Neutrophil (primary cell): ENCODE measurements around the gene MADCAM1.

Source experiments
- H3K27ac ChIP-seq: fragments of 200-600 bp; sonication (generic); 2 replicates; pipeline ENCODE4 v1.5.1; 2016; ENCODE audit warnings: mild to moderate bottlenecking, moderate library complexity
- H3K27me3 ChIP-seq: fragments of 200-600 bp; sonication (generic); 2 replicates; pipeline ENCODE4 v1.6.0; 2016; ENCODE audit warnings: mild to moderate bottlenecking
- H3K36me3 ChIP-seq: fragments of 200-600 bp; sonication (generic); 2 replicates; pipeline ENCODE4 v1.5.1; 2017
- H3K4me1 ChIP-seq, 2 experiments: fragments of 200-600 bp in 1 of 2; sonication (generic) in 1 of 2; 1 replicate in 1 of 2; 2 replicates in 1 of 2; pipeline versions ENCODE4 v1.5.1 to v1.6.1; 2013 to 2016; ENCODE audit warnings: low read depth in 1 of 2, low read length in 1 of 2, mild to moderate bottlenecking in 1 of 2, moderate library complexity in 1 of 2; ENCODE audit not compliant: control insufficient read depth in 1 of 2, insufficient read depth in 1 of 2
- H3K4me3 ChIP-seq, 2 experiments: fragments of 200-600 bp in 1 of 2; sonication (generic) in 1 of 2; 1 replicate in 1 of 2; 2 replicates in 1 of 2; pipeline ENCODE4 v1.5.1; 2013 to 2016; ENCODE audit warnings: low read depth in 1 of 2, low read length in 1 of 2, mild to moderate bottlenecking in 1 of 2, moderate library complexity in 1 of 2
- H3K9me3 ChIP-seq: fragments of 200-600 bp; sonication (generic); 2 replicates; pipeline ENCODE4 v1.5.1; 2016
- CTCF ChIP-seq: fragments of 200-600 bp; sonication (generic); IDR thresholded peaks from 2 replicates; pipeline ENCODE4 v1.5.1; 2016; ENCODE audit warnings: antibody characterized with exemption

MADCAM1 gene

DNA sequence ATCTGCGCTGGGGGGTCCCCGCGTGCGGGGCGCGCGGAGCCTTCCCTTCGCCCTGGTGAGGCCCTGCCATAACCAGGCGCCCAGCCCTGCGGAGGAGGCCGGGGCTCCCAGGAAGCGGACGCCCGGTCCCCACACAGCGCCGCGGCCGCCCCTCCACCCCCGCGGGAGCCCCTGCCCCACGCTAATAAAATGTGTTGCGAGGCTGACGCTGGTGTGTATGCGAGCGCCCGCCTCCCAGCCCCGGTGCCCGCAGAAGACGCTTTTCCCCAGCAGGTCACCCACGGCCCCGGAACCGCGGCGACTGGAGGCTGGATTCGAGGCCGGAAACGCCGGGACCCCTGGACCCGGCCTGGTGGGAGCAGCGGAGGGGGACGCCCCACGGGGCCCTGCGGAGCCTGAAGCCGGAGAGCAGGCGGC lies 23.2 kb downstream of the MADCAM1 start:
- Histone ChIP-seq H3K27me3 (peaks cover 21% of the 10 kb centered on the region), H3K4me1 (no peaks in the 10 kb centered on the region), H3K4me3 (no peak overlapping the region), H3K36me3 (peaks cover 6% of the 10 kb centered on the region), H3K9me3 (no peaks in the 10 kb centered on the region), H3K27ac (no peak overlapping the region)
- TF ChIP-seq CTCF, result no peak

GRCh38 chr19:522726-523125 lies 26.4 kb downstream of the MADCAM1 start:
- Histone ChIP-seq H3K4me3 (no peak overlapping the region), H3K4me1 (no peaks in the 10 kb centered on the region), H3K9me3 (no peaks in the 10 kb centered on the region), H3K36me3 (peaks cover 6% of the 10 kb centered on the region), H3K27ac (no peak overlapping the region), H3K27me3 (peaks cover 40% of the 10 kb centered on the region)
- no peak for TF ChIP-seq CTCF

DNA sequence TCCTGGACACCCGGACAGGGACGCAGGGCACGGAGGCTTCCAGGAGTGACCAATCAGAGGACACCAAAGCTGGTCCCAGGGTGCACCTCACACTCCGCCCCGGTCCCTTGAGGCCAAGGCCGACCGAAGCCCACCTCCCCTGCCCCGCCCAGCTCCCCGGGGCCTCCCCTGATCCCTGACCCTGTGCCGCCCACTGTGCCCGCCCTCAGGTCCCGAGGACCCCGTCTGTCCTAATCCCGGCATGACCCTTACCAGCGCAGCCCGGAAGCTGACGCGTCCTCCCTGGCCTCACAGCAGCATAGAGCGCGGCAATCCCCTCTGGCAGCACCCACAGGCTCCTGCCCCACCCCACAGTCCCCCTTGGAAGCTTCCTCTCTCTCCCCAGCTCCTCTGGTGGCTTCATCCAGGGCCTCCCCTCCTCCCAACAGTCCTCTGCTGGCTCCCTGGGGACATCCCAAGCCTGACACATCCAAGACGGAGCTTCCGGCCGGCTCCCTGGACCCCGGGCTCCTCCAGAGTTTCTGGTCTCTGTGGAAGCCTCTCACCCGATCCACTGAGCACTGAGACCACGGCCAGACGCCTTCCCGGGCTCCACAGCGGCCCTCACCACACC lies 27.9 kb downstream of the MADCAM1 start:
- no peak for TF ChIP-seq CTCF
- Histone ChIP-seq H3K36me3 (peaks cover 6% of the 10 kb centered on the region), H3K4me3 (no peak overlapping the region), H3K9me3 (no peaks in the 10 kb centered on the region), H3K27me3 (peaks cover 26% of the 10 kb centered on the region), H3K4me1 (peaks cover 0 to 6% of the 10 kb centered on the region in 2 experiments), H3K27ac (no peak overlapping the region)

DNA sequence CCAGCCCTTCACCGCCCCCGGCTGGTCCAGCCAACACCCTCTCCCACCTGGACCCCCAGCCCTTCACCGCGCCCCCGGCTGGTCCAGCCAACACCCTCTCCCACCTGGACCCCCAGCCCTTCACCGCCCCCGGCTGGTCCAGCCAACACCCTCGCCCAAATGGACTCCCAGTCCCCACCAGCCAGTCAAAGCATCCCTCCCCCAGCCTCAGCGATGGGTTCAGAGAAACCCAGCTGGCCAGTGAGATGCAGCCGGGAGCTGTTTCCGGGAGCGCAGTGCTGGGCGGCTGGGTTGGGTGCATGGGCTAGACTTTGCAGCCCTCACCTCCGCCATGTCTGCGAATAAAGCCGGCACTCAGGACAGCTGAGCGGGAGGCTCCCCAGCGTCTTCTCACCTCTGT lies 28.7 kb downstream of the MADCAM1 start:
- no peaks in the 10 kb centered on the region for H3K36me3 ChIP-seq
- TF ChIP-seq CTCF, result no peak
- peaks cover 19% of the 10 kb centered on the region for H3K27me3 ChIP-seq
- H3K27ac ChIP-seq, result no peak overlapping the region
- H3K9me3 ChIP-seq, result no peaks in the 10 kb centered on the region
- H3K4me1 ChIP-seq, result peaks cover 0 to 6% of the 10 kb centered on the region in 2 experiments
- H3K4me3 ChIP-seq, result no peak overlapping the region

DNA sequence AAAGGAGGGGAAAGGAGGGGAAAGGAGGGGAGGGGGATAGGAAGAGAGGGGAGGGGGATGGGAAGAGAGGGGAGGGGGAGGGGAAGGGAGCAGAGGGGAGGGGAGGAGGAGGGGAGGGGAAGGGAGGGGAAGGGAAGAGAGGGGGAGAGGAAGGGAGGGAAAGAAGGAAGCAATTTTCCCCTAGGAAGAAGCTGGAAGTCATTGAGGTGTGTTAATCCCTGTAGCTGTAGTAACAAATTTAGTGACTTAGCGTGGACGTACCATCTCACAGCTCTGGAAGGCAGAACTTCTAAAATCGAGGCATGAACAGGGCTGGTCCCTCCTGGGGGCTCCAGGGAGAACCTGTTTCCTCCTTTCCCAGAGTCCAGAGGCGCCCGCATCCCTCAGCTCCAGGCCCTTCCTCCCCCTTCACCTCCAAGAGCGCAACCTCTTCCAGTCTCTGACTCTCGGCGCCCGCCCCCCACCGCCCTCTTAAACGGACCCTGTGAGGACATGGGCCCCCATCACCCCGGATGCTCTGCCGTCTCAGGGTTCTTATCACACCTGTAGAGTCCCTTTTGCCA lies 29.7 kb downstream of the MADCAM1 start:
- Histone ChIP-seq H3K4me3 (no peak overlapping the region), H3K27me3 (peaks cover 19% of the 10 kb centered on the region), H3K9me3 (no peaks in the 10 kb centered on the region), H3K4me1 (peaks cover 7 to 10% of the 10 kb centered on the region in 2 experiments), H3K27ac (no peak overlapping the region), H3K36me3 (no peaks in the 10 kb centered on the region)
- TF ChIP-seq CTCF, result no peak
